Trophoblast cell (in vitro differentiated cells and primary cell): ENCODE measurements around the gene ARHGAP25.

Experiments used
- DNase-seq, 2 donors: peaks; one replicate each; pipeline ENCODE4 v3.0.0-alpha.2; 2016
- H2AFZ ChIP-seq: 2 replicates; pipeline ENCODE4 v1.6.1; 2013; ENCODE audit warnings: low read length, moderate library complexity, mild to moderate bottlenecking; ENCODE audit not compliant: insufficient read depth, poor library complexity
- H2AK5ac ChIP-seq: 2 replicates; pipeline ENCODE4 v1.6.1; 2013; ENCODE audit warnings: mild to moderate bottlenecking, low read length
- H2BK120ac ChIP-seq: 2 replicates; pipeline ENCODE4 v1.6.1; 2013; ENCODE audit warnings: low read length, mild to moderate bottlenecking, moderate library complexity; ENCODE audit not compliant: insufficient read depth, poor library complexity
- H2BK12ac ChIP-seq: 2 replicates; pipeline ENCODE4 v1.6.1; 2013; ENCODE audit warnings: mild to moderate bottlenecking, low read length, moderate library complexity
- H2BK5ac ChIP-seq: 2 replicates; pipeline ENCODE4 v1.6.1; 2013; ENCODE audit warnings: low read length, low read depth, moderate library complexity, mild to moderate bottlenecking; ENCODE audit not compliant: poor library complexity
- H3K14ac ChIP-seq: 2 replicates; pipeline ENCODE4 v1.6.1; 2013; ENCODE audit warnings: mild to moderate bottlenecking, low read length
- H3K18ac ChIP-seq: 2 replicates; pipeline ENCODE4 v1.6.1; 2013; ENCODE audit warnings: mild to moderate bottlenecking, low read length
- H3K23ac ChIP-seq: 2 replicates; pipeline ENCODE4 v1.6.1; 2013; ENCODE audit warnings: low read length
- H3K27ac ChIP-seq: 2 replicates; pipeline ENCODE4 v1.5.1; 2013; ENCODE audit warnings: low read depth, mild to moderate bottlenecking, inconsistent platforms, low read length, moderate library complexity
- H3K27me3 ChIP-seq: 2 replicates; pipeline ENCODE4 v1.6.1; 2013; ENCODE audit warnings: inconsistent platforms, mild to moderate bottlenecking, low read length, moderate library complexity; ENCODE audit not compliant: insufficient read depth
- H3K36me3 ChIP-seq, 2 experiments: 1 replicate in 1 of 2; 2 replicates in 1 of 2; pipeline ENCODE4 v1.6.1; 2013; ENCODE audit warnings: low read length in 2 of 2, mild to moderate bottlenecking in 2 of 2, moderate library complexity in 1 of 2; ENCODE audit not compliant: insufficient read depth in 2 of 2, control insufficient read depth in 1 of 2
- H3K4ac ChIP-seq: 2 replicates; pipeline ENCODE4 v1.6.1; 2013; ENCODE audit warnings: low read depth, mild to moderate bottlenecking, low read length, moderate library complexity
- H3K4me1 ChIP-seq, 2 experiments: 1 replicate in 1 of 2; 2 replicates in 1 of 2; pipeline ENCODE4 v1.6.1; 2013; ENCODE audit warnings: low read length in 2 of 2, mild to moderate bottlenecking in 2 of 2, moderate library complexity in 1 of 2; ENCODE audit not compliant: insufficient read depth in 2 of 2, control insufficient read depth in 1 of 2
- H3K4me2 ChIP-seq: 2 replicates; pipeline ENCODE4 v1.6.1; 2013; ENCODE audit warnings: inconsistent platforms, mild to moderate bottlenecking, low read length, moderate library complexity
- H3K4me3 ChIP-seq: 2 replicates; pipeline ENCODE4 v1.5.1; 2013; ENCODE audit warnings: mild to moderate bottlenecking, low read depth, low read length, inconsistent platforms
- H3K79me1 ChIP-seq: one replicate; pipeline ENCODE4 v1.6.1; 2013; ENCODE audit warnings: low read length
- H3K79me2 ChIP-seq: 2 replicates; pipeline ENCODE4 v1.6.1; 2013; ENCODE audit warnings: low read length, mild to moderate bottlenecking; ENCODE audit not compliant: control insufficient read depth, insufficient read depth, poor library complexity
- H3K9ac ChIP-seq: 2 replicates; pipeline ENCODE4 v1.6.1; 2013; ENCODE audit warnings: mild to moderate bottlenecking, low read length
- H3K9me3 ChIP-seq: 2 replicates; pipeline ENCODE4 v1.6.1; 2013; ENCODE audit warnings: low read depth, mild to moderate bottlenecking, control low read depth, inconsistent platforms, low read length; ENCODE audit not compliant: insufficient read depth
- H4K12ac ChIP-seq: 2 replicates; pipeline ENCODE4 v1.6.1; 2013; ENCODE audit warnings: low read depth, mild to moderate bottlenecking, low read length, moderate library complexity
- H4K8ac ChIP-seq: 2 replicates; pipeline ENCODE4 v1.6.1; 2013; ENCODE audit warnings: low read depth, mild to moderate bottlenecking, low read length, moderate library complexity
- H4K91ac ChIP-seq: one replicate; pipeline ENCODE4 v1.6.1; 2013; ENCODE audit warnings: low read depth, mild to moderate bottlenecking, low read length, moderate library complexity
- WGBS: extraction: QIAGEN DNeasy Blood & Tissue Kit; methylation state at CpG from one replicate; pipeline ENCODE4 v1.1.7; 2013; ENCODE audit warnings: missing lambda C conversion rate; ENCODE audit not compliant: insufficient read length, insufficient coverage; ENCODE audit errors: extremely low coverage; 5-methylcytosine and 5-hydroxymethylcytosine counted together

ARHGAP25 gene

DNA sequence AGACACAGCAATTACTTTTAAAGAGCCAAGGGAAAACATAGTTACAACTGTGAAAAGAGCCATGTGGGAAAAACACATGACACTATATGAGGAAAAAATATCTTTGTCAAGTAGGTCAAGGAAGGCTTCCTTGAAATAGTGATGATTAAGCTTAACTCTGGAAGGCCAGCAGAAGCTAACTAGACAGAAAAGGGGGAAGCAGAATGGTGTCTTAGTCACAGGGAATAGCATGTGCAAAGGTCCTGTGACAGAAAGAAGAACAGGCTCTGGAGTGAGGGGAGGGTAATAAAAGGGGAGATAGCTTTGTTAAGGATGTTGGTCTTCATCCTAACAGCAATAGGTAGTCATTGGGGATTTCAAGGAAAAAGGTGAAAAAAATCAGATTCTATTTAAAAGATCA lies 64.0 kb downstream of the ARHGAP25 start:
- H3K9ac ChIP-seq: no peak overlapping the region
- no peak overlapping the region for H2BK12ac ChIP-seq
- H3K9me3 ChIP-seq: no peaks in the 10 kb centered on the region
- no peak overlapping the region for H3K14ac ChIP-seq
- no peak overlapping the region for H3K18ac ChIP-seq
- no peaks in the 10 kb centered on the region for H3K27me3 ChIP-seq
- H3K4me3 ChIP-seq: no peak overlapping the region
- no peaks in the 10 kb centered on the region for H3K36me3 ChIP-seq
- peaks cover 7 to 21% of the 10 kb centered on the region in 2 experiments for H3K4me1 ChIP-seq
- H3K4ac ChIP-seq: no peak overlapping the region
- H2AK5ac ChIP-seq: no peak overlapping the region
- H3K27ac ChIP-seq: no peak overlapping the region
- H2AFZ ChIP-seq: no peak overlapping the region
- H3K79me2 ChIP-seq: no peaks in the 10 kb centered on the region
- no peak overlapping the region for H3K4me2 ChIP-seq
- no peak overlapping the region for H4K12ac ChIP-seq
- H4K8ac ChIP-seq: no peak overlapping the region
- H2BK5ac ChIP-seq: no peak overlapping the region
- peak in 1 of 2 donors; percentile 17 for DNase-seq
- H3K79me1 ChIP-seq: peaks cover 2% of the 10 kb centered on the region
- no peak overlapping the region for H4K91ac ChIP-seq
- no peak overlapping the region for H3K23ac ChIP-seq
- H2BK120ac ChIP-seq: no peak overlapping the region

DNA sequence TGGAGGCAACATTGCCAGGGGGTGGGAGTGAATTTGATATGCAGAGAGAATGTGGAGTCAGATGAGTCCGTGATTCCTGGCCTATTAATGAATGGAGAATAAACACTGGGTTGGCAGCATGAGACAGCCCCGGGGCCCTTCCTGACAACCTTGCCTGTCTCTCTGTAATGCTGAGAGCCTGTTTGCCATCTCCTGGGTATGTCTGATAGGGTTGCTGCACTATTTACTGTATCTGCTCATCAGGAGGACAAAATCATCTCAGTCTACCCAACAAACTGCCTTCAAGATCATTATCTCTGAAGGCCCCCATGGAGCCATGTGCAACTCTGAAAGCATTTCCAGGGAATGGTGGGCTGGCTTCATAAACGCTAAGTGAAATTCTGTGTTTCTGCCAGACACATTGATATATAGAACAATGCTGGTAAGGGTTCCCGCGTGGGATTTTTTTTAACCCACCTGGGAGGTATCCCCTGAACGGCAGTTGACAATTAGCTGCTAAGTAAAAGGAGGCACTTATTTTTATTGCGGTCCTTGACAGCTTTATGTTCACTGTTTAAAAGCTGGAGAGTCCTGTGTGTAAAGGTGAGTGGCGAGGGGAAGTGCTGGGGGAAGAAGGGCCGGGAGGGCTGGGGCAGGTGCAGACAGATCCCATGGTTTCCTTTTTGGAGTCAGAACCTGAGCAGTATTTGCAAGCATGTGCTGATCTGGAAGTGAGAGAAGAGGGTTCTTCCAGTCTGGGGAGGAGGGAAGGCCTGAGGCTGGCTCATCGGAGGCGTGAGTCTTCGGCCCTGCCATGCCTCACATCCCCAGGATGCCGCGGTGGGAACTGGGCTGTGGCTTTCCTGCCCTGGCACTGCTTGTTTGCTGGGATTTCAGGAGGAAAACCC lies 64.8 kb downstream of the ARHGAP25 start:
- H2BK5ac ChIP-seq: no peak overlapping the region
- H3K14ac ChIP-seq: no peak overlapping the region
- H3K27ac ChIP-seq: peak overlapping the region; percentile 0
- H3K23ac ChIP-seq: no peak overlapping the region
- H2AK5ac ChIP-seq: no peak overlapping the region
- H3K79me2 ChIP-seq: no peaks in the 10 kb centered on the region
- no peaks in the 10 kb centered on the region for H3K9me3 ChIP-seq
- H3K27me3 ChIP-seq: no peaks in the 10 kb centered on the region
- peak overlapping the region; percentile 34 for H4K91ac ChIP-seq
- H3K79me1 ChIP-seq: peaks cover 2% of the 10 kb centered on the region
- no peak overlapping the region for H3K18ac ChIP-seq
- no peak overlapping the region for H2AFZ ChIP-seq
- no peak for DNase-seq
- no peak overlapping the region for H4K12ac ChIP-seq
- H3K4me2 ChIP-seq: peak overlapping the region; percentile 25
- peaks cover 7 to 21% of the 10 kb centered on the region in 2 experiments for H3K4me1 ChIP-seq
- no peak overlapping the region for H2BK120ac ChIP-seq
- WGBS: no CpG with 5 or more reads among the region's 14 CpGs
- H3K9ac ChIP-seq: no peak overlapping the region
- no peak overlapping the region for H3K4me3 ChIP-seq
- no peaks in the 10 kb centered on the region for H3K36me3 ChIP-seq
- no peak overlapping the region for H2BK12ac ChIP-seq
- no peak overlapping the region for H3K4ac ChIP-seq
- H4K8ac ChIP-seq: no peak overlapping the region

DNA sequence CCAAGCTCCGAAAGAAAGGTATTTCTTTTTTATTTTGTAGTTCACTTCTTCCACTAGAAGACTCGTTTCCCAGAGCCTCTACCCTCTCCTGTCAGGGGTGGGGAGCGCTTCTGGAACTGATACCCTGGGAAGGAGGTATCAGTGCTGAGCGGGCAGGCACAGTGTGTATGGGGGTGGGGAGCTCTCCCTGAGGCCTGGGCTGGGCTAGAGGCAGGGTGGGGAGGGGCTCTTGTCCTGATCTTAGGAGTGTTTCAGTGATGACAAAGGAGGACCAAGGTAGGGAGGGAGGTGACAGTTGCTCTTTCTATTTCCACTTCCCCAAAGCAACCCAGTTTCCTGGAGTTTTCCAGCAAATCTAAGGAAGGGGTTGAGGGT lies 65.4 kb downstream of the ARHGAP25 start:
- Histone ChIP-seq H3K9me3 (no peaks in the 10 kb centered on the region), H3K79me2 (no peaks in the 10 kb centered on the region), H3K18ac (no peak overlapping the region), H4K91ac (peak overlapping the region; percentile 34), H2BK120ac (no peak overlapping the region), H3K14ac (no peak overlapping the region), H2BK12ac (peak overlapping the region; percentile 39), H3K27me3 (no peaks in the 10 kb centered on the region), H2AK5ac (peak overlapping the region; percentile 82), H3K4ac (no peak overlapping the region), H3K4me2 (peak overlapping the region; percentile 25), H3K23ac (no peak overlapping the region), H3K36me3 (no peaks in the 10 kb centered on the region), H3K79me1 (peaks cover 2% of the 10 kb centered on the region), H2AFZ (no peak overlapping the region), H3K9ac (no peak overlapping the region), H4K8ac (no peak overlapping the region), H3K4me1 (peaks cover 7 to 21% of the 10 kb centered on the region in 2 experiments), H4K12ac (no peak overlapping the region), H3K27ac (peak overlapping the region; percentile 0), H3K4me3 (no peak overlapping the region), H2BK5ac (no peak overlapping the region)
- no peak for DNase-seq
- no CpG with 5 or more reads among the region's 4 CpGs for WGBS

DNA sequence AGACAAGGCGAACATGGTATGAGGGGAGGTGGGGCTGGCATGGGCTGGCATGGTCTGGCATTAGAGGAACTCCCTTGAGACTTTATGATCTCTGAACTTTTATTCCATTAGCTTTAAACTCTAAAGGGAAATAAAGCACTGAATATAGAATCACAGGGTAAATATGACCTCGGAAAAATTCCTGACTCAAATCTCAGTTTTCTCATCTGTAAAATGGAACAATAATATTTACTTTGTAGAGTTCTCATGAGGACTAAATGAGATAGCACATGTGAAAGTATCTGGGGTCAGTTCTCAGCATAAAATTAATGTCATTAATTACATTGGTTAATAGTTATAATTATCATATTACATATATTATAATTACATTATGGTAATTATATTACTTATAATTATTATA lies 65.9 kb downstream of the ARHGAP25 start:
- H3K79me1 ChIP-seq: peaks cover 2% of the 10 kb centered on the region
- H3K4me3 ChIP-seq: no peak overlapping the region
- H3K18ac ChIP-seq: no peak overlapping the region
- no peak overlapping the region for H2BK12ac ChIP-seq
- H3K27ac ChIP-seq: no peak overlapping the region
- H3K79me2 ChIP-seq: no peaks in the 10 kb centered on the region
- H3K23ac ChIP-seq: no peak overlapping the region
- no peaks in the 10 kb centered on the region for H3K36me3 ChIP-seq
- H3K27me3 ChIP-seq: no peaks in the 10 kb centered on the region
- H2BK120ac ChIP-seq: no peak overlapping the region
- H3K4me1 ChIP-seq: peaks cover 7 to 21% of the 10 kb centered on the region in 2 experiments
- no peak overlapping the region for H4K91ac ChIP-seq
- no peak overlapping the region for H3K9ac ChIP-seq
- H2AK5ac ChIP-seq: peak overlapping the region; percentile 82
- DNase-seq: no peak
- H2BK5ac ChIP-seq: no peak overlapping the region
- H3K4ac ChIP-seq: no peak overlapping the region
- WGBS: no CpG with 5 or more reads among the region's 2 CpGs
- H4K12ac ChIP-seq: no peak overlapping the region
- H3K4me2 ChIP-seq: no peak overlapping the region
- H3K9me3 ChIP-seq: no peaks in the 10 kb centered on the region
- H3K14ac ChIP-seq: no peak overlapping the region
- no peak overlapping the region for H4K8ac ChIP-seq
- H2AFZ ChIP-seq: no peak overlapping the region
